NCI-H2029 (cell line): ENCODE results near the gene CHD6.
"Not testable (repeated sequence)": the region's sequence is repeated elsewhere in the genome, so short reads cannot be mapped to it uniquely, and the experiment has no call there.

Source experiments
- DNase-seq: peaks from one replicate; lab custom pipeline; 2025; lab: John Stamatoyannopoulos, UW

CHD6 gene

GRCh38 chr20:41538810-41539596, 79.2 kb downstream of the CHD6 start:
- DNase-seq, result no peak

DNA sequence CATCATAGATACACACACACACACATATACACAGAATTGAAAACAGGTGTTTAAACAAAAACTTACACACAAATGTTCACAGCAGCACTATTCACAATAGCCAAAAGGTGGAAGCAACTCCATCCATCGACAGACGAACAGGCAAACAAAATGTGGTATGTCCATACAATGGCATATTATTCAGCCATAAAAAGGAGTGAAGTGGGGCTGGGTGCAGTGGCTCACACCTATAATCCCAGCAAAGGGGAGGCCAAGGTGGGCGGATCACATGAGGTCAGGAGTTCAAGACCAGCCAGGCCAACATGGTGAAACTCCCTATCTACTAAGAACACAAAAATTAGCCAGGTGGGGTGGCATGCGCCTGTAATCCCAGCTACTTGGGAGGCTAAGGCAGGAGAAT, 80.3 kb downstream of the CHD6 start:
- DNase-seq, result no peak

DNA sequence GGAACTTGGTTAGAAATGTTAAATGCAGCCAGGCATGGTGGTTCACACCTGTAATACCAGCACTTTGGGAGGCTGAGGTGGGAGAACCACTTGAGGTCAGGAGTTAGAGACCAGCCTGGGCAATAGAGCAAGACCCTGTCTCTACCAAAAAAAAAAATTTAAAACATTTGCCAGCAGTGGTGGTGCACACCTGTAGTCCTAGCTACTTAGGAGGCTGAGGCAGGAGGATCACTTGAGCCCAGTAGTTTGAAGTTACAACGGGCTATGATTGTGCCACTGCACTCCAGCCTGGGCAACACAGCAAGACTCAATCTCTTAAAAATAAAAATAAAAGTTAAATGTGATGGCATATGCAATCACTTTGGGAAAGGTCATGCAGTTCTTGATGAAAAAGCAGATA, 82.6 kb downstream of the CHD6 start:
- DNase-seq, result not testable (repeated sequence)

DNA sequence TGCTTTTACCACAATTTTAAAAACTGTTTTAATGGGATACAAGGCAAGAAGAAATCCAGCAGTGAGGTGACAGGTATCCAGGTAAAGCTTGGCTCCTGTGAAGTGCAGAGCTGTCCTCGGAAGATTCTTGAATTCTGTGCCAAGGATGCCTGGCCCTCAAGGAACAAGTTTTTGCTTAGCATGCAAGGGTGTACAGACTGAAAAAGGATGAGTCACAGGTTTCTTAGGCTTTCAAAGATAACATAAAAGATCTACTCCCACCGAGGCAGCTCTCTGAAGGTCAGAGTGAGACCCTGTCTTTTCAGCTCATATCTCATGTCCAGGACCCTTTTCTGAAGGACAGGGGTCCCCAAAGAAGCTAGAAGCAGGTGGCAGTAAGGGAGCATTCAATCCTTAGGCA, 83.3 kb downstream of the CHD6 start:
- no peak for DNase-seq

GRCh38 chr20:41534170-41534569, 84.0 kb downstream of the CHD6 start:
- DNase-seq, result no peak

DNA sequence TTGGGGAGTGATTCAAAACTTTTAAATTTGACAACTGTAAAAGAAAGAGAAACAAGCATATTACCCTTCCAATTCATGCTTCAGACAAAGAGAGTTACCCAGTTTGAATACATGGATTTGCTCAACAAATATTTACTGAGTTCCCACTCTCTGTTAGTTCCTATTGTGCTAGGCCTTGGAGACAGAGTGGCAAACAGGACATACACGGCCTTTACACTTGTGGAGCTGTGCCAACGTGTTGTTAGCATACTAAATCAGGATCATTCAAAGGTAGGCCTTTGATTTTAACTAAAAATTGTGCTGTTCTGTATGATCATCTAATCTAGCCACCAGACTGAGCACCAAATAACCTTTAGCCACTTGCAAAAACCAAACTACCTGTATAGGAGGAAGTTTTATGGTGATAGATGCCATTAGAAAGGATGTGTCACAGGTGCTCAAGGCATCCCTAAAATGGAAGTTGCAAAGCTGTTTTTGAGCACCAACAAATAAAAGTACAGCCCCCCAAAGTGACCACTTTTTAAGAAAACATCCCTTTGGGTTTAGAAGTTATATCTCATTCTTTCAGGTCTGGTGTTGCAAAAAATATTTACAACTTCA, 84.5 kb downstream of the CHD6 start:
- peak; percentile 75 for DNase-seq

DNA sequence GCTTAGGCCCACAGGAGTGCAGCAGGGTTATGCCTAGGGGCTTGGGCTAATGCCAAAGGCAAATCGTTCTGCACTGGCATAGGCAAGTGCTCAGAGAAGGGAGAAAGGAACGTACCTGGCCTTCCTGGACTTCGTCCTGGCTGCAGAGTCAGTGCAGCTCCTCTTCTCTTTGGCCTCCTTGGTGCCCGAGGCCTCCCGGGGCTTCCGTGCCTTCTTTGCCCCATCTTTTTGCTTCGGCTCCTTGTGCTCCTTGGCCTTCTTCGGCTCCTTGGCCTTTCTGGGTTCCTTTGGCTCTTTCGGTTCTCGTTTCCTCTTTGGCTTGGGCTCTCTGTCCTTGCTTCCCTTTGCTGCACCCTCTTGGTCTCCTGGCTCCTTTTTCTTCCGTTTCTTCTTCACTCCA, 85.2 kb downstream of the CHD6 start:
- DNase-seq, result no peak

- no peak for DNase-seq
These were observed 86.5 kb downstream of the CHD6 start for GRCh38 chr20:41531518-41532275.

DNA sequence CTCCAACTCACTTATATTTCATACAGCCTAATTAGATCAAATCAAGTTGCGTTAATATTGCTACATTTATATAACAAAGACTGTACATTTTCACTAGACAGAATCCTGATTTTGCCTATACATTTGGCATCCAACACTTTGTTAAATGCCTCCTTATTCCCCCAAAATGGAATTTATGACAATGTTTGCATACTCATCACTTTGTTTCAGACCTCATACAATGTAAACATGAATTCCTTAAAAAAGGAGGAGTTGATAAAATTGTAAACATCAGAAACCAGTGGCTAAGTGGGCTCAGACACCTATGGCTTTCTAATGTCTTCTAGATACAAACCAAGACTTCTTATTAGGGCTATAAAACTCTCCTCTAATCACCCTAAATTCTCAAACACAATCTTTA, 87.3 kb downstream of the CHD6 start:
- DNase-seq, result no peak

DNA sequence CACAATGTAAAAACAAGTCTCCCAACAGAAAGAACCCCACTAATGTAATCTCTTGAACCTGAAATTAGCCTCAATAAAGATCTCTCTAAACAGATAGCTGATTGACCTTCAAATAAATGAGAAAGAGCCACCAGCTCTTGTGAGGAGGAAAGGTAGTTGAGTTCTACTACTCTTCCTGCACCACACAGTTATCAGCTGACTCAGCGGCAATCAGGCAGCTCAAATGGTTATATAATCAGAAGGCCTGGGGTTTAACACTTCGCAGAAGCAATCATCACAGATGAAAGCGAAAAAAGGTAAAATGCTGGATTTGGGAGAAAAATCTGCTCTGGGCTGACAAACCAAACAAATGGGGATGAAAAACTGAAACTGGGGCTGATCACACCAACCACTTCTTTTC, 91.8 kb downstream of the CHD6 start:
- DNase-seq, result no peak

DNA sequence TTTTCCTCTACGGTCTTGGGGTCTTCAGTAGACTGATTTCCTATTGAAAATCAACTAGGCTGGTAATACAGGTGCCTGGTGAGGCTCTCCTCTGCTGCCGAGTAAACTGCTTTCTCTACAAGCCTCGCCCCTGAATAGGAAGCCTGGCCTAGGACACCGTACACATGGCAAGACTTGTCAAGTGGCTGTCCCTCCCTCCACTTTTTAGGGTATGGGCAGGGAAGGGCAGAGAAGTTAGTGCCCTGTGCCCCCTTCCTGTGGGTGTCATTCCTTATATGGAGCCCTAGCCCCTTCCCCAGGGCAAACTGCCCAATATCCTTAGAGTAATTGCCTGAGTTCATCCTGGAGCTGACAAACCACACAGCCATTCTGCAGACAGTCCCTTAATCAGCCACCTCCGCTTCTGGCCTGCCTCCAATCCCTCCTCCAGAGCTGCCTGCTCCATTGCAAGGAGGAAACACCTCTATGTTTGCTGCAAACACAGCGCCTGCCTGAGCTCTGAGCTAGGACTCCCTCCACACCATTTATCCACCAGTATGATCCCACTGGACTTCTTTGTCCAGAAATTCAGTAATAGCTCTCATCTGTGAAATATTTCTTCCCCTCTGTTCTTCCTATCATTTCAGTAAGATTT, 93.1 kb downstream of the CHD6 start:
- peak; percentile 82 for DNase-seq

- no peak for DNase-seq
These were observed 94.3 kb downstream of the CHD6 start for GRCh38 chr20:41523857-41524256.

DNA sequence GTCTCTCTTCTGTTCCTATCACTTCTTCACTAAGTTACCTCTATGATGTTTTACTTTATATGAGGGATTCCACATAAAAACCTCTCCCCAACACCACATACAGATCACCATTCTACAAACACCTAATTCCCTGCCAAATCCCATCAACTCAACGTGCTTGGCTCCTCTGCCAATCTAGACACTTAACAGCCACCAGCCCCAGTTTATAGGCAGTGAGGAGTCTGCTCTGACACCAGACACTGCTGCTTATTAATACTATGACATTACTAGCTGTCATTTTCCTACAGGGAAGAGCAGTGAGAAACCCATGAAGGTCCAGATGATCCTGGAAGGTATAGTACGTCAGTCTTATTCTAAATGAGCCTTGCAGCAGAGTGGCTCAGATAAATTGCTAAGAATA, 104.3 kb downstream of the CHD6 start:
- peak; percentile 13 for DNase-seq

GRCh38 chr20:41512624-41513023, 105.6 kb downstream of the CHD6 start:
- no peak for DNase-seq

DNA sequence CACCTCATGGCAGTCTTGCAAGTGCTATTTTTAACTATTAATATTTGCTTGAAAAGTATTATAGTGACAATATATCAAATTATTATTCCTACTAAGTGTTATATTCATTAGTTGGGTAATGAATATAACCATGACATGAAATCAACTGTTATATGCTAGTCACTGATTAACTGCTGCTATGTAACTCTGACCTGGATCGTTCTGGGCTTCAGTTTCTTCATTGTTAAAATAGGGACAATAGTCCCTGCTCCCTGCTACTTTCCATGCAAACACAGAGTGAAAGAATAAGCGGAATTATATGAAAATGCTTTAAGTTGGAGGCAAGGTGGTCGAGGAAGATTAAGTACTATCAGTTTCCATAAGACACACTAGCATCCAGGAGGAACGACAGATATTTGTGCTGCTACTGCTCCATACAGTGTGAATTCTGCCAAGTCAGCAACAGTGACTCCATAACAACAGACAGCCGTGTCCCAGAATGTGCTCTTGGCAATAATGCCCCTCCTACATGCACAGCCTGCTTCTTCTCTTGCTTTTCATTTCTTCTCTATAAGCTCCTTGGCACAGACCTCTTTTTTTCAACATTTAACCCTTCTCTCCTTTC, 107.2 kb downstream of the CHD6 start:
- DNase-seq, result no peak

DNA sequence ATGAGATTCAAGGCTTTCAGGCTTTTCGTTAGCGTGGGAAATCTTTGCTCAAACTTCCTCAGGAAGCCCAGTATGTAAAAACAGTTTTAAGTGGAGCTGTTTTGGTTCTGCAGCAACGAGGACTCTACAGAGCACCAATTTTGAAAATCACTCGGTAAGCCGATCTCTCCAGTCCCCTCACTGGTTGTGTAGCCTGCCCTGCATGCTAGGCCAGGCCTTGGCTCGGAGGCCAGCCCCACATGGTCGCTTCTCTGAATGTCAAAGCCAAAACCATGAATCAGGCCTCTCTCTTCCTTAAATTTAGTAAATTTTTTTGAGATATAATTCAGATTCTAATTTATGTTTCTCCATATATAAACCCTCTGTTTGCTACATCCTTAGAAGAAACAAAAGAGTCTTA, 108.0 kb downstream of the CHD6 start:
- no peak for DNase-seq

DNA sequence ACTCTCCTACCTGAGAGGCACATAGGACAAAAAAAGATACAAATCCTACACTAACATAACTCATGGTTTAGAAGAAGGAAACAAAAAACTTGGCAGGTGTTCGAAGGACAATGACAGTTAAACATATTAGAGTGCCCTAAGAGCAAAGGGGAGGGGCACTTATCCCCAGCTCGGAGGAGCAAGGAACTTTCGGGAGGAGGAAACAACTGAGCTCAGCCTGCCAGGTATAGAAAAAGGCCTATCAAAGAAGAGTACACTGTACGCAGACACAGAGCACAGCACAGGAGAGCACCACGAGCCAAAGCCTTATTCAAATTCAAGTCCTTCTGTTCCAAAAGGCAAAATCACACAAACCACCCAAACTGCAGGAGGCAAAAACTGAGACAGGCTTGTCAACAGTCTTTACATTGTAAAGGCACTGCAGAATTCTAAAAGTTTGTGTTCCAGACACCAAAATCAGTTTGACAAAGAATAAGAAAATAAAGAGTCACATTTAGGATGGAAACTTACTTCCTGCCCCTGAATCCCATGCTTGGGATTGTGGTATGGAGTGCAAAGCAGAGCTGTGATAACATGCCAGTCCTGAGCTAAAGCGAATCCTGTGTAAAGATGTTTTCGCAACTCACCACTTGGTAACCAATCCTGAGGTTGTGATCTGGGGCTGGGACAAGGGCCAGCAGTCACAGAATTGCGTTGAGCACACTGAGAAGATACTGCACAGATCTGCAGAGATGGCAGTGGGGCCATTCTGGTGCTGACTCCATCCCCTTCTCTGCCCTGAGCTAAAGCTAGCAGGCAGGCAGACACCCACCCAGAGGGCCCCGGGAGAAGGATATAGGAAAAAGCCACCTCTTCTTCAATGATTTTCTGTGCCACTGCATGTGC, 108.6 kb downstream of the CHD6 start:
- DNase-seq, result peak; percentile 8

DNA sequence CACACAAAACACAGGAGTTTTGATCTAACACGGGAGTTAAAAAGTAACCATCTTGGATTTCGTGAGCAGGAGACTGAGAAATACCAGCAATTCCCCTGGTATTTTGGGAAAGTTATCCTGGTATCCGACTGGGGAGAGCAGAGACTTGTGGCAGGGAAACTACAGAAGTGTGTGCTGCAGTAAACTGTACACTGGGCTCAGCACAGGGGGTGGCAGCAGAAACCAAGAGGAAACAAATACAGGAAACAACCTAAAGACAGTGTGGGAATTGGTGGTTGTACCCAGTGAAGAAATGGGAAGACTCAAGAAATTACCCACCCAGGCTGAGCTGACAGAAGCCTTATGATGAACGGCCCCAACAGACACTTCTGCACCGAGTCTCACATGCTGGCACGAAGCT, 109.8 kb downstream of the CHD6 start:
- no peak for DNase-seq

GRCh38 chr20:41507851-41508250, 110.3 kb downstream of the CHD6 start:
- no peak for DNase-seq

DNA sequence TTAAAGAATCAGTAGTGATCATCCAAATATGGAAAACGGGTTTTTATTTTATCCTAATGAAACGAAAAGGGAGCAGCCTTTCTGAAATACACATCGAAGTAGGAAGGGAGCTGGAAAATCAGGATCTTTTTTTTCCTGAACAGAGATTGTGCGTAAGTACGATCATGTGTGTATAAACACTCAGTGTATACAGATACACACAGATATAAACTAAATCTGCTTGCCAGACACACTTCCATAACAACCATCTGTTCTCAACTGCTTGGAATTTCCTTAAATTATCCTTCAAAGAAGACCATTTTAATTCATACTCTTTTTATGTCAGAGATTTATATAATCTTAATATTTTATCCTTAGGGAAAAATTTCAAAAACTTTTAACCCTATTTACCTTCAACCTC, 110.7 kb downstream of the CHD6 start:
- no peak for DNase-seq

DNA sequence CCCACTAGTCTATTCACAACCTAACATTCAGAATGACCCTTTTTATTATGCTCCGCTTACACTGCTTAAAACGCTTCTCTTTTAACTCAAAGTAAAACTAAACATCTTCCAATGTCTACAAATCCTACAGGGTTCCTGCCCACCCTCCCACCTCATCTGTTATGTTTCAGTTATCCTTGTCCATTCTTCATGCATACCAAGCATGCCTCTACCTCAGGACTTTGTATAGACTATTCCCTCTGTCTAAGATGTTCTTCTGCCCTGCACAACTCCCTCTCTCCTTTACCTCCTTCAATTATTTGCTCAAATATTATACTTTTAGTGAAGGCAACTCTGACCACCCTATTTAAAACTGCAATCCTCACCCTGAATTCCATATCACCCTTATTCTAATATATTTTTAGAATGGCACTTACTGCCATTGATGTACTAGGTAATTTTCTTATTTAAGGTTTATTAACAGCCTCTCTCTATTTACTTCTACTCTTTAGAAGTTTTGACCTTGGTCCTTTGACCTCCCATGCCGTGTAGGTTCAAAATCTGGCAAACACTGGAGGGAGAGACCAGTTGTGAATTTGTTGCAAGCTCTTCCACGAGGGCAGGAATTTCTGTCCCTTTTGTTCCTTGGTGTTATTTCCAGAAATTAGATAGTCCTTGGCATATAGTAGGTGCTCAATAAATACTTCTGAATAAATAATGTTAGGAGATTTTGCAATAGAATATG, 111.8 kb downstream of the CHD6 start:
- no peak for DNase-seq
